ENCODE data around the gene CYP26B1. TPM values are rescaled to one million over a fixed set of nuclear protein-coding genes. Genes with fewer than 3 reads are reported as not detected.

CYP26B1 gene
- total and polyA plus RNA-seq, 5 donors from 2014 or later = not detected

DNA sequence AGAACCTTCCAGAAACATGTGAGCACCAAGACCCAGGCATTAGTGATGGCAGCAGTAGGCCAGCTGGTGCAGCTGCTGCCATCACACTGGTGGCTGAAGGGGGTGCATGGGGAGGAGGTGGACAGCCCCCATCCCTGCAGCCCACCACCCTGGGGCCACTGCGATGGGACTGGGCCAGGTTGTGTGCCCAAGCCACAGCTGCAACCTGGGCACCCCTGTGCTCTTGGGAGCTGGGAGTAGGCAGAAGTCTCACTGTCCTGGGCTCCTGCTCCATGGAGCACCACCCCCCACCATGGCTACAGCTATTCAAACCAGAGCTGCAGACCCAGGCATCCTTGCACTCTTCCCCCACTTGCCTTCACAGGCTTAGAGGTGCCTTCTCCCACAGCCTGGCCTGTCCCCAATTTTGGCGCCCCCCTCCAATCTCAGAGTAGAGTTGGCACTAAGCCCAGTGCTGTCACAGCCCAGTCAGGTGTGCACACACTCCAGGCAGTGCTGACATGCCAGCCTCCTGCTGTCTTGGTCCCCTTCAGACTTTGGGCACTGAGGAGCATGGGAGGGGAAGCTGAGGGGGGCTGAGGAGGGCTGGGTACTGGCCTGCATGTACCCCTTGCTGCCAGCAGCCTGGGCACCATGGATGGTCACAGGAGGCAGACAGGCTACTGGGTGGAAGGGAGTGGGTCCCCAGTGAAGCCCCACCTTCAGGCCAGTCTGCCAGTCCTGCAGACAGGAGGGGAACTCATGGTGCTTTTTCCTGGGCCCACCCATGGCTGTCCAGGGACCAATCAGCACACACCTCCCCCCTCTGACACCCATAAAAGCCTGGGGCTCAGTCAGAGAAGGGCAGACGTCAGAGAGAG is 67.1 kb downstream of the CYP26B1 start:
- Histone ChIP-seq H3K9me3 (ENCODE audit: control insufficient read depth in 2 of 2, low read length in 2 of 2) (peaks cover 0 to under 1% of the 10 kb centered on the region in 2 experiments), H3K4me3 (ENCODE audit: low read depth, low read length) (no peak overlapping the region), H3K27me3 (ENCODE audit: control insufficient read depth, insufficient read depth, low read length) (no peaks in the 10 kb centered on the region), H3K36me3 (ENCODE audit: control insufficient read depth, insufficient read depth, low read length) (no peaks in the 10 kb centered on the region), H3K4me1 (ENCODE audit: control insufficient read depth, insufficient read depth, low read length, poor library complexity, severe bottlenecking) (no peaks in the 10 kb centered on the region), H3K27ac (ENCODE audit: insufficient read depth, low read length, poor library complexity, severe bottlenecking) (no peak overlapping the region)
- H3K4me3 Mint-ChIP-seq = no peak overlapping the region
- H3K27ac Mint-ChIP-seq = no peak overlapping the region
- no peak for DNase-seq
- peaks cover 0 to 3% (median 0%) of the 10 kb centered on the region in 7 donors for H3K9me3 Mint-ChIP-seq
- no peak for ATAC-seq (ENCODE audit: low read depth in 2 of 2)
- H3K4me1 Mint-ChIP-seq = no peaks in the 10 kb centered on the region
- H3K27me3 Mint-ChIP-seq = no peaks in the 10 kb centered on the region
- no peaks in the 10 kb centered on the region for H3K36me3 Mint-ChIP-seq

Measured in CD4-positive, CD25-positive, alpha-beta regulatory T cell (primary cell).